ENCODE measurements around the gene OR5M8.

GRCh38 chr11:56531856-56532255, 40.7 kb upstream of the OR5M8 start:
- TF ChIP-seq RNF2 (IDR thresholded peaks at IDR 0.05; ENCODE audit: borderline replicate concordance, low read depth) (no peak), MAX (IDR thresholded peaks at IDR 0.05) (no peak), CHD2 (IDR thresholded peaks at IDR 0.05; ENCODE audit: low read length, partially characterized antibody) (no peak), CTCF (IDR thresholded peaks at IDR 0.05) (no peak), ELK1 (IDR thresholded peaks at IDR 0.05; ENCODE audit: low read depth, low read length) (no peak), RFX5 (IDR thresholded peaks at IDR 0.05) (no peak), MAFK (IDR thresholded peaks at IDR 0.05; ENCODE audit: partially characterized antibody) (no peak), EP300 (IDR thresholded peaks at IDR 0.05) (no peak)
